HuH-7.5 (cell line): ENCODE results near the gene COG1.
A peak's percentile ranks its signal among the peaks of the same experiment; 100 is the strongest.
"Not testable (repeated sequence)": the region's sequence is repeated elsewhere in the genome, so short reads cannot be mapped to it uniquely, and the experiment has no call there.

Experiments
- DNase-seq: peaks from one replicate; pipeline ENCODE4 v3.0.0; 2011; ENCODE audit warnings: low spot score

The COG1 gene

GRCh38 chr17:73192894-73193701 is at the start of gene COG1:
COG1 (plus strand) TSS chr17:73193055; CDS start chr17:73193070, 15 bp downstream.
- peak; percentile 84 for DNase-seq

GRCh38 chr17:73144209-73144608 is 48.6 kb upstream of the COG1 start:
- DNase-seq: not testable (repeated sequence)

GRCh38 chr17:73145641-73146040 is 47.2 kb upstream of the COG1 start:
- no peak for DNase-seq

GRCh38 chr17:73147791-73148190 is 45.1 kb upstream of the COG1 start:
- not testable (repeated sequence) for DNase-seq

- no peak for DNase-seq
Measured at GRCh38 chr17:73148540-73149334, 44.1 kb upstream of the COG1 start.

- DNase-seq: not testable (repeated sequence)
Measured at GRCh38 chr17:73150622-73151300, 42.1 kb upstream of the COG1 start.

- no peak for DNase-seq
Measured at GRCh38 chr17:73151916-73152632, 40.8 kb upstream of the COG1 start.

GRCh38 chr17:73155410-73156165 is 37.3 kb upstream of the COG1 start:
- DNase-seq: no peak

- peak; percentile 78 for DNase-seq
Measured at GRCh38 chr17:73156166-73156840, 36.6 kb upstream of the COG1 start.

GRCh38 chr17:73156887-73157520 is 35.9 kb upstream of the COG1 start:
- DNase-seq: no peak

- no peak for DNase-seq
Measured at GRCh38 chr17:73157521-73157890, 35.3 kb upstream of the COG1 start.

- DNase-seq: no peak
Measured at GRCh38 chr17:73158133-73158532, 34.7 kb upstream of the COG1 start.

GRCh38 chr17:73160980-73161630 is 31.8 kb upstream of the COG1 start:
- DNase-seq: no peak

- no peak for DNase-seq
Measured at GRCh38 chr17:73163043-73163442, 29.8 kb upstream of the COG1 start.

GRCh38 chr17:73165616-73166404 is 27.0 kb upstream of the COG1 start:
- no peak for DNase-seq

- DNase-seq: no peak
Measured at GRCh38 chr17:73166731-73167581, 25.9 kb upstream of the COG1 start.

GRCh38 chr17:73168667-73169066 is 24.2 kb upstream of the COG1 start:
- DNase-seq: no peak

- no peak for DNase-seq
Measured at GRCh38 chr17:73170324-73170723, 22.5 kb upstream of the COG1 start.
